HG02623 (cell line): Measurements from ENCODE around the gene WARS2.
"Not testable (repeated sequence)": the region's sequence is repeated elsewhere in the genome, so short reads cannot be mapped to it uniquely, and the experiment has no call there.

Source experiments
- ATAC-seq: cut with Tn5 transposase; IDR thresholded peaks from one replicate; pipeline ENCODE4 v1.9.1; 2021; ENCODE audit warnings: moderate library complexity; ENCODE audit not compliant: unreplicated experiment

WARS2 gene

GRCh38 chr1:119140177-119141019 is at the start of gene WARS2:
Gene WARS2, minus strand, starts transcription at chr1:119140653. Its CDS starts 9 bp downstream, at chr1:119140644.
- ATAC-seq: peak; percentile 93

GRCh38 chr1:119188926-119189325 is 48.5 kb upstream of the WARS2 start:
- no peak for ATAC-seq

GRCh38 chr1:119187416-119187815 is 47.0 kb upstream of the WARS2 start:
- ATAC-seq: no peak

GRCh38 chr1:119186471-119186870 is 46.0 kb upstream of the WARS2 start:
- ATAC-seq: no peak

GRCh38 chr1:119184972-119185371 is 44.5 kb upstream of the WARS2 start:
- ATAC-seq: no peak

GRCh38 chr1:119181218-119181617 is 40.8 kb upstream of the WARS2 start:
- no peak for ATAC-seq

- no peak for ATAC-seq
Measured at GRCh38 chr1:119179051-119179450, 38.6 kb upstream of the WARS2 start.

GRCh38 chr1:119172927-119173326 is 32.5 kb upstream of the WARS2 start:
- ATAC-seq: not testable (repeated sequence)

- not testable (repeated sequence) for ATAC-seq
Measured at GRCh38 chr1:119171381-119172010, 31.0 kb upstream of the WARS2 start.

- no peak for ATAC-seq
Measured at GRCh38 chr1:119163396-119163795, 22.9 kb upstream of the WARS2 start.

GRCh38 chr1:119160866-119161265 is 20.4 kb upstream of the WARS2 start:
- no peak for ATAC-seq

GRCh38 chr1:119160409-119160808 is 20.0 kb upstream of the WARS2 start:
- no peak for ATAC-seq

- ATAC-seq: no peak
Measured at GRCh38 chr1:119159966-119160365, 19.5 kb upstream of the WARS2 start.

- no peak for ATAC-seq
Measured at GRCh38 chr1:119159111-119159510, 18.7 kb upstream of the WARS2 start.

GRCh38 chr1:119156761-119157160 is 16.3 kb upstream of the WARS2 start:
- ATAC-seq: not testable (repeated sequence)

GRCh38 chr1:119155069-119155468 is 14.6 kb upstream of the WARS2 start:
- ATAC-seq: not testable (repeated sequence)

GRCh38 chr1:119150150-119150549 is 9.7 kb upstream of the WARS2 start:
- no peak for ATAC-seq

- no peak for ATAC-seq
Measured at GRCh38 chr1:119147661-119148090, 7.2 kb upstream of the WARS2 start.

GRCh38 chr1:119146466-119146865 is 6.0 kb upstream of the WARS2 start:
- no peak for ATAC-seq

GRCh38 chr1:119144813-119145212 is 4.4 kb upstream of the WARS2 start:
- ATAC-seq: no peak

GRCh38 chr1:119143706-119144105 is 3.3 kb upstream of the WARS2 start:
- no peak for ATAC-seq

GRCh38 chr1:119141660-119142059 is 1.2 kb upstream of the WARS2 start:
- ATAC-seq: no peak
